ENCODE measurements around the gene G3BP1.
"Not testable (repeated sequence)": the region's sequence is repeated elsewhere in the genome, so short reads cannot be mapped to it uniquely, and the experiment has no call there.

Gene G3BP1

GRCh38 chr5:151780348-151780747 lies 8.6 kb downstream of the G3BP1 start:
- DNase-seq (ENCODE audit: low read depth), result no peak
- TF ChIP-seq CTCF (conservative IDR thresholded peaks at IDR 0.05; ENCODE audit: low read length), result no peak
- no peak overlapping the region for H3K4me3 ChIP-seq (ENCODE audit: low read length)

- DNase-seq (ENCODE audit: low read depth), result peak; percentile 24
- no peak overlapping the region for H3K4me3 ChIP-seq (ENCODE audit: low read length)
- TF ChIP-seq CTCF (conservative IDR thresholded peaks at IDR 0.05; ENCODE audit: low read length), result no peak
These were observed 9.4 kb downstream of the G3BP1 start for GRCh38 chr5:151781201-151781600.

- DNase-seq (ENCODE audit: low read depth); H3K4me3 ChIP-seq (ENCODE audit: low read length): not testable (repeated sequence)
These were observed 11.9 kb downstream of the G3BP1 start for GRCh38 chr5:151783664-151784063.

- DNase-seq (ENCODE audit: low read depth), result no peak
- TF ChIP-seq CTCF (conservative IDR thresholded peaks at IDR 0.05; ENCODE audit: low read length), result no peak
- H3K4me3 ChIP-seq (ENCODE audit: low read length), result no peak overlapping the region
These were observed 12.4 kb downstream of the G3BP1 start for GRCh38 chr5:151784141-151784540.

GRCh38 chr5:151786468-151786867 lies 14.7 kb downstream of the G3BP1 start:
- TF ChIP-seq CTCF (conservative IDR thresholded peaks at IDR 0.05; ENCODE audit: low read length), result no peak
- DNase-seq (ENCODE audit: low read depth), result no peak
- H3K4me3 ChIP-seq (ENCODE audit: low read length), result no peak overlapping the region

GRCh38 chr5:151787817-151788216 lies 16.1 kb downstream of the G3BP1 start:
- no peak for TF ChIP-seq CTCF (conservative IDR thresholded peaks at IDR 0.05; ENCODE audit: low read length)
- no peak for DNase-seq (ENCODE audit: low read depth)
- H3K4me3 ChIP-seq (ENCODE audit: low read length), result no peak overlapping the region

- H3K4me3 ChIP-seq (ENCODE audit: low read length), result no peak overlapping the region
- no peak for TF ChIP-seq CTCF (conservative IDR thresholded peaks at IDR 0.05; ENCODE audit: low read length)
- no peak for DNase-seq (ENCODE audit: low read depth)
These were observed 21.6 kb downstream of the G3BP1 start for GRCh38 chr5:151793358-151793757.

GRCh38 chr5:151795426-151795825 lies 23.7 kb downstream of the G3BP1 start:
- TF ChIP-seq CTCF (conservative IDR thresholded peaks at IDR 0.05; ENCODE audit: low read length), result no peak
- DNase-seq (ENCODE audit: low read depth), result no peak
- no peak overlapping the region for H3K4me3 ChIP-seq (ENCODE audit: low read length)
